Esophagus muscularis mucosa (tissue), 3 donors: Measurements from ENCODE around the gene PCDH9.
A peak's percentile ranks its signal among the peaks of the same experiment; 100 is the strongest.

ENCODE experiments used
- CTCF ChIP-seq, 3 experiments: fragments of 200-600 bp in 2 of 3; fragments of 450-650 bp in 1 of 3; sonication (generic) in 2 of 3; IDR thresholded peaks; one replicate each; pipeline ENCODE4 v1.5.1; 2017 to 2019; ENCODE audit warnings: antibody characterized with exemption in 3 of 3, mild to moderate bottlenecking in 2 of 3, moderate library complexity in 1 of 3
- POLR2A ChIP-seq: fragments of 450-650 bp; IDR thresholded peaks from one replicate; pipeline ENCODE4 v1.6.1; 2017; ENCODE audit warnings: antibody characterized with exemption, moderate library complexity, mild to moderate bottlenecking, low read depth
- POLR2AphosphoS5 ChIP-seq, 2 donors: sonication (generic); formaldehyde crosslinking; IDR thresholded peaks; one replicate each; pipeline ENCODE4 v1.6.1; 2017; ENCODE audit warnings: antibody characterized with exemption in 2 of 2

- TF ChIP-seq POLR2A: no peak
- TF ChIP-seq CTCF (IDR thresholded peaks at IDR 0.05): peak; percentile 28 to 37 (median 33)
- no peak for TF ChIP-seq POLR2AphosphoS5 (IDR thresholded peaks at IDR 0.05)
These were observed 540.5 kb downstream of the PCDH9 start for GRCh38 chr13:66689628-66690027.
